HepG2 (cell line): ENCODE data around the gene EPHX1. TPM values are rescaled to one million over a fixed set of nuclear protein-coding genes. Genes with fewer than 3 reads are reported as not detected.
A peak's percentile ranks its signal among the peaks of the same experiment; 100 is the strongest.

Experiments
- ARNT2 ChIP-seq: sonication (generic); formaldehyde crosslinking; IDR thresholded peaks from 2 replicates; pipeline ENCODE4 v1.8.0; 2022; ENCODE audit warnings: mild to moderate bottlenecking, low read depth, missing genetic modification reagents, moderate library complexity
- KDM5B ChIP-seq: sonication (generic); formaldehyde crosslinking; IDR thresholded peaks from 2 replicates; pipeline ENCODE4 v1.4.0; 2020; ENCODE audit warnings: missing genetic modification reagents, mild to moderate bottlenecking, borderline replicate concordance
- NFE2 ChIP-seq: sonication (generic); formaldehyde crosslinking; IDR thresholded peaks from 2 replicates; pipeline ENCODE4 v1.4.0; 2020; ENCODE audit warnings: missing genetic modification reagents
- NR2C2 ChIP-seq: sonication (generic); formaldehyde crosslinking; IDR thresholded peaks from 2 replicates; pipeline ENCODE4 v1.4.0; 2020; ENCODE audit warnings: missing genetic modification reagents, mild to moderate bottlenecking, moderate library complexity, borderline replicate concordance
- POLR2A ChIP-seq, 2 experiments: IDR thresholded peaks; 2 replicates each; pipeline ENCODE4 v1.6.1; 2011; ENCODE audit warnings: low read depth in 2 of 2, low read length in 2 of 2, mild to moderate bottlenecking in 1 of 2, moderate library complexity in 1 of 2; ENCODE audit not compliant: insufficient read depth in 1 of 2
- POLR2AphosphoS5 ChIP-seq: IDR thresholded peaks from 2 replicates; pipeline ENCODE4 v1.6.1; 2012; ENCODE audit warnings: low read depth, low read length
- RFX1 ChIP-seq: fragments of 450-650 bp; IDR thresholded peaks from 2 replicates; pipeline ENCODE4 v1.6.1; 2017
- RORA ChIP-seq: sonication (generic); formaldehyde crosslinking; IDR thresholded peaks from 2 replicates; pipeline ENCODE4 v1.5.0; 2020; ENCODE audit warnings: mild to moderate bottlenecking, missing genetic modification reagents, moderate library complexity
- SP2 ChIP-seq: sonication (generic); formaldehyde crosslinking; IDR thresholded peaks from 2 replicates; pipeline ENCODE4 v1.5.1; 2020; ENCODE audit warnings: mild to moderate bottlenecking, missing genetic modification reagents
- STAG1 ChIP-seq: sonication (generic); formaldehyde crosslinking; IDR thresholded peaks from 2 replicates; pipeline ENCODE4 v1.4.0; 2020; ENCODE audit warnings: missing genetic modification reagents
- TGIF2 ChIP-seq: IDR thresholded peaks from 2 replicates; pipeline ENCODE4 v1.6.1; 2016; ENCODE audit warnings: control low read depth, missing compliant biosample characterization
- ZFP36L1 ChIP-seq: sonication (generic); formaldehyde crosslinking; IDR thresholded peaks from 2 replicates; pipeline ENCODE4 v1.8.0; 2022; ENCODE audit warnings: mild to moderate bottlenecking, missing genetic modification reagents, moderate library complexity
- ZNF337 ChIP-seq: sonication (generic); formaldehyde crosslinking; IDR thresholded peaks from 2 replicates; pipeline ENCODE4 v1.5.1; 2020; ENCODE audit warnings: missing genetic modification reagents, low read depth, mild to moderate bottlenecking, borderline replicate concordance
- ZNF34 ChIP-seq: sonication (generic); formaldehyde crosslinking; IDR thresholded peaks from 2 replicates; pipeline ENCODE4 v1.4.0; 2020; ENCODE audit warnings: mild to moderate bottlenecking, missing genetic modification reagents, borderline replicate concordance
- ZNF577 ChIP-seq: sonication (generic); formaldehyde crosslinking; IDR thresholded peaks from 2 replicates; pipeline ENCODE4 v1.4.0; 2020; ENCODE audit warnings: mild to moderate bottlenecking, low read depth, missing genetic modification reagents, borderline replicate concordance
- ZNF616 ChIP-seq: sonication (generic); formaldehyde crosslinking; IDR thresholded peaks from 2 replicates; pipeline ENCODE4 v1.5.0; 2020; ENCODE audit warnings: low read depth, mild to moderate bottlenecking, missing genetic modification reagents
- ZNF768 ChIP-seq: sonication (generic); formaldehyde crosslinking; IDR thresholded peaks from 2 replicates; pipeline ENCODE4 v1.4.0; 2020; ENCODE audit warnings: missing genetic modification reagents
- ZNF788 ChIP-seq: sonication (generic); formaldehyde crosslinking; IDR thresholded peaks from 2 replicates; pipeline ENCODE4 v1.5.0; 2020; ENCODE audit warnings: mild to moderate bottlenecking, missing genetic modification reagents, borderline replicate concordance
- ZSCAN29 ChIP-seq: sonication (generic); formaldehyde crosslinking; conservative IDR thresholded peaks from 2 replicates; pipeline ENCODE4 v1.4.0; 2020; ENCODE audit warnings: mild to moderate bottlenecking, missing genetic modification reagents
- polyA plus RNA-seq, 8 experiments: library from polyadenylated mRNA; depleted of rRNA in 3 of 8; stranded (reverse) in 7 of 8; unstranded in 1 of 8; fragments of >200 nt; fragmentation: Illumina TruSeq in 4 of 8; extraction: Trizol in 4 of 8; gene quantifications; 2 replicates each; pipeline versions ENCODE4 v1.2.1 to v1.2.3, GENCODE V29; 2011 to 2016; ENCODE audit warnings: low read depth in 4 of 8, missing spikeins in 1 of 8, mixed read lengths in 1 of 8; ENCODE audit not compliant: insufficient read depth in 1 of 8
- total RNA-seq, 5 experiments: library from RNA; depleted of rRNA; stranded (reverse); fragments of >200 nt; fragmentation: Illumina TruSeq; extraction: Trizol; gene quantifications; 2 replicates each; pipeline ENCODE4 v1.2.3, GENCODE V29; 2016; ENCODE audit warnings: low read depth in 1 of 5
- TF ChIP-seq, protein P1 (sequence below): sonication (generic); formaldehyde crosslinking; IDR thresholded peaks from 2 replicates; pipeline ENCODE4 v1.5.0; 2020; ENCODE audit warnings: missing genetic modification reagents
- TF ChIP-seq, protein P2 (sequence below): IDR thresholded peaks from 2 replicates; pipeline ENCODE4 v1.6.1; 2016; ENCODE audit warnings: missing biosample characterization, missing genetic modification reagents, low read depth
- TF ChIP-seq, protein P3 (sequence below): sonication (generic); formaldehyde crosslinking; IDR thresholded peaks from 2 replicates; pipeline ENCODE4 v1.4.0; 2020; ENCODE audit warnings: missing genetic modification reagents, borderline replicate concordance
- TF ChIP-seq, protein P4 (sequence below): sonication (generic); formaldehyde crosslinking; IDR thresholded peaks from 2 replicates; pipeline ENCODE4 v1.5.1; 2020; ENCODE audit warnings: mild to moderate bottlenecking, missing genetic modification reagents, moderate library complexity
- TF ChIP-seq, protein P5 (sequence below): sonication (generic); formaldehyde crosslinking; IDR thresholded peaks from 2 replicates; pipeline ENCODE4 v1.8.0; 2022; ENCODE audit warnings: missing genetic modification reagents, low read depth, mild to moderate bottlenecking, borderline replicate concordance

Gene EPHX1
- total and polyA plus RNA-seq, 2 of the 13 experiments (the other 11 are each of a cell fraction or from before 2014, with no cell fraction given), result 27.7 to 36.5 TPM

DNA sequence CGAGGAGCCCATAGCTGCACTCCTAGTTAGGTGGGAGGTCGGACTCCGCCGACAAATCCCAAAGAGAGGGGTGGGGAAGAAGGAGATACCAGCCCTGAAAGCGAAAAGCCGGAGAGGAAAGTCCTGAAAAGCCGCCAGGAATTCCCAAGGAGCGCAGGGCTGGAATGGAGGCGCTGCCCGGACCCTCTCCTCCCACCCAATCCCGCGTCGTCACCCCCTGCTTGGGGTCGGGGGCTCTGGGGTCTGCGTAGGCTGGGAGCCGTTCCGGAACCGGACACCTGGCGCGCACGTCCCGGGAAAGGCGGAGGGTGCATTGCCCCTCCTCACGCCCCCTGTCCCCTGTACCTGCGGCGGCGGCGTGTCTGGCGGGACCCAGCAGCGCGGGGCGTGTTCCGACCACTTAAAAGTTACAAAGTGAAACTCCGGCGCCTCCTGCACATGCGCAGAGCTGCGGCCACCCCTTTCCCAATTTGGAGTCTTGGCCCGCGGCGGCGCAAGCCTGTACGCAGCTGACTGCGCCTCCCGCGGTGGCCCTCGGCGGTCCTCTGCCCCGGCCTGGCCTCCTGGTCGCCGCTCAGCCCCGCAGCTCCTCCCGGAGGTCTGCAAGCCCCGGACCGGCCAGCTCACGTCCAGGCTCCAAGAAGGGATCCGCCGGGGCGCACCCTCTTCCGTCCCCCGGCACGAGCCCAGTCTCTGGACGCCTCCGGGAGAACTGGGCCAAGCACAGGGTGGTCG, 72.2 kb downstream of the EPHX1 start, which contains the start of gene TMEM63A (continued):
- TF ChIP-seq ZNF34 (CRISPR knock-in tag), result peak; percentile 82; the same call in 1 of the 2 replicates
- TF ChIP-seq, protein P1, sequence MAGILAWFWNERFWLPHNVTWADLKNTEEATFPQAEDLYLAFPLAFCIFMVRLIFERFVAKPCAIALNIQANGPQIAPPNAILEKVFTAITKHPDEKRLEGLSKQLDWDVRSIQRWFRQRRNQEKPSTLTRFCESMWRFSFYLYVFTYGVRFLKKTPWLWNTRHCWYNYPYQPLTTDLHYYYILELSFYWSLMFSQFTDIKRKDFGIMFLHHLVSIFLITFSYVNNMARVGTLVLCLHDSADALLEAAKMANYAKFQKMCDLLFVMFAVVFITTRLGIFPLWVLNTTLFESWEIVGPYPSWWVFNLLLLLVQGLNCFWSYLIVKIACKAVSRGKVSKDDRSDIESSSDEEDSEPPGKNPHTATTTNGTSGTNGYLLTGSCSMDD, result no peak
- TF ChIP-seq SP2 (CRISPR knock-in tag), result no peak
- TF ChIP-seq, protein P2, sequence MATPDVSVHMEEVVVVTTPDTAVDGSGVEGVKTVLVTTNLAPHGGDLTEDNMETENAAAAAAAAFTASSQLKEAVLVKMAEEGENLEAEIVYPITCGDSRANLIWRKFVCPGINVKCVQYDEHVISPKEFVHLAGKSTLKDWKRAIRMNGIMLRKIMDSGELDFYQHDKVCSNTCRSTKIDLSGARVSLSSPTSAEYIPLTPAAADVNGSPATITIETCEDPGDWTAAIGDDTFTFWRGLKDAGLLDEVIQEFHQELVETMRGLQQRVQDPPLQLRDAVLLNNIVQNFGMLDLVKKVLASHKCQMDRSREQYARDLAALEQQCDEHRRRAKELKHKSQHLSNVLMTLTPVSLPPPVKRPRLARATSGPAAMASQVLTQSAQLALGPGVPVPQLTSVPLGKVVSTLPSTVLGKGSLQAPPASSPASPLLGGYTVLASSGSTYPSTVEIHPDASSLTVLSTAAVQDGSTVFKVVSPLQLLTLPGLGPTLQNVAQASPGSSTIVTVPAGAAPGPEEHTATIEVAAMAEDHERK (CRISPR knock-in tag), result no peak
- no peak for TF ChIP-seq ZNF616 (CRISPR knock-in tag)
- 0 out of 2 replicates have a peak, but pooled peaks have one; percentile 32 for TF ChIP-seq ARNT2 (CRISPR knock-in tag)
- TF ChIP-seq POLR2AphosphoS5, result peak; percentile 57; the same call in 1 of the 2 replicates
- TF ChIP-seq, protein P3, sequence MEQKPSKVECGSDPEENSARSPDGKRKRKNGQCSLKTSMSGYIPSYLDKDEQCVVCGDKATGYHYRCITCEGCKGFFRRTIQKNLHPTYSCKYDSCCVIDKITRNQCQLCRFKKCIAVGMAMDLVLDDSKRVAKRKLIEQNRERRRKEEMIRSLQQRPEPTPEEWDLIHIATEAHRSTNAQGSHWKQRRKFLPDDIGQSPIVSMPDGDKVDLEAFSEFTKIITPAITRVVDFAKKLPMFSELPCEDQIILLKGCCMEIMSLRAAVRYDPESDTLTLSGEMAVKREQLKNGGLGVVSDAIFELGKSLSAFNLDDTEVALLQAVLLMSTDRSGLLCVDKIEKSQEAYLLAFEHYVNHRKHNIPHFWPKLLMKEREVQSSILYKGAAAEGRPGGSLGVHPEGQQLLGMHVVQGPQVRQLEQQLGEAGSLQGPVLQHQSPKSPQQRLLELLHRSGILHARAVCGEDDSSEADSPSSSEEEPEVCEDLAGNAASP, result no peak
- no peak for TF ChIP-seq RORA (CRISPR knock-in tag)
- no peak for TF ChIP-seq RFX1
- no peak for TF ChIP-seq ZFP36L1
- peak; percentile 7; the same call in 1 of the 2 replicates for TF ChIP-seq ZNF788 (CRISPR knock-in tag)
- peak; percentile 37 for TF ChIP-seq STAG1 (CRISPR knock-in tag)
- TF ChIP-seq ZSCAN29 (CRISPR knock-in tag), result 0 out of 2 replicates have a peak, but pooled peaks have one; percentile 34
- TF ChIP-seq POLR2A (IDR thresholded peaks at IDR 0.05; ENCODE audit: insufficient read depth in 1 of 2, low read depth in 2 of 2, low read length in 2 of 2), result peak; percentile 58 to 82; a peak in 3 of 4 replicates
- TF ChIP-seq, protein P4, sequence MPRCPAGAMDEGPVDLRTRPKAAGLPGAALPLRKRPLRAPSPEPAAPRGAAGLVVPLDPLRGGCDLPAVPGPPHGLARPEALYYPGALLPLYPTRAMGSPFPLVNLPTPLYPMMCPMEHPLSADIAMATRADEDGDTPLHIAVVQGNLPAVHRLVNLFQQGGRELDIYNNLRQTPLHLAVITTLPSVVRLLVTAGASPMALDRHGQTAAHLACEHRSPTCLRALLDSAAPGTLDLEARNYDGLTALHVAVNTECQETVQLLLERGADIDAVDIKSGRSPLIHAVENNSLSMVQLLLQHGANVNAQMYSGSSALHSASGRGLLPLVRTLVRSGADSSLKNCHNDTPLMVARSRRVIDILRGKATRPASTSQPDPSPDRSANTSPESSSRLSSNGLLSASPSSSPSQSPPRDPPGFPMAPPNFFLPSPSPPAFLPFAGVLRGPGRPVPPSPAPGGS (CRISPR knock-in tag), result peak; percentile 71
- TF ChIP-seq ZNF337, result 0 out of 2 replicates have a peak, but pooled peaks have one; percentile 49
- TF ChIP-seq ZNF768, result peak; percentile 31; the same call in 1 of the 2 replicates
- TF ChIP-seq NR2C2 (CRISPR knock-in tag), result peak; percentile 48; the same call in 1 of the 2 replicates
- no peak for TF ChIP-seq ZNF577 (CRISPR knock-in tag)
- TF ChIP-seq KDM5B, result peak; percentile 91
- TF ChIP-seq, protein P5, sequence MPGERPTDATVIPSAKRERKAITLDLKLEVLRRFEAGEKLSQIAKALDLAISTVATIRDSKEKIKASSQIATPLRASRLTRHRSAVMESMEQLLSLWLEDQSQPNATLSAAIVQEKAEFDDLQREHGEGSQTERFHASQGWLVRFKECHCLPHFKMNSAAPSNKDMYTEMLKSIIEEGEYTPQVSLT (CRISPR knock-in tag), result no peak
- peak; percentile 18; the same call in 1 of the 2 replicates for TF ChIP-seq TGIF2 (CRISPR knock-in tag)
- no peak for TF ChIP-seq NFE2
